Kidney (tissue), 14 donors: ENCODE data around the gene CABP7. TPM values are rescaled to one million over a fixed set of nuclear protein-coding genes. Genes with fewer than 3 reads are reported as not detected.

ENCODE experiments used
- DNase-seq, 5 donors: peaks; one replicate each; pipeline ENCODE4 v3.0.0-alpha.2; 2013 to 2020
- FAIRE-seq: peaks from 2 replicates; lab custom pipeline; 2012; peaks lifted over from hg19 to GRCh38; lab: Jason Lieb, UNC
- H3K27ac ChIP-seq, 2 donors: one replicate each; pipeline ENCODE4 v1.7.0; 2013; ENCODE audit warnings: low read depth in 2 of 2, low read length in 2 of 2, inconsistent platforms in 1 of 2
- H3K27me3 ChIP-seq: one replicate; pipeline ENCODE4 v1.7.1; 2013; ENCODE audit warnings: low read length, inconsistent platforms; ENCODE audit not compliant: control insufficient read depth, insufficient read depth
- H3K36me3 ChIP-seq, 3 donors: one replicate each; pipeline versions ENCODE4 v1.7.0 to v1.7.1; 2013; ENCODE audit warnings: low read length in 3 of 3, control low read depth in 1 of 3, inconsistent platforms in 1 of 3; ENCODE audit not compliant: insufficient read depth in 3 of 3, control insufficient read depth in 2 of 3
- H3K4me1 ChIP-seq, 3 donors: one replicate each; pipeline versions ENCODE4 v1.7.0 to v1.7.1; 2013; ENCODE audit warnings: low read length in 3 of 3, inconsistent platforms in 1 of 3, low read depth in 1 of 3; ENCODE audit not compliant: control insufficient read depth in 2 of 3, insufficient read depth in 2 of 3
- H3K4me3 ChIP-seq, 3 donors: one replicate each; pipeline versions ENCODE4 v1.7.0 to v1.8.1; 2013; ENCODE audit warnings: low read length in 3 of 3, control low read depth in 1 of 3, inconsistent platforms in 1 of 3
- H3K9ac ChIP-seq, 3 donors: one replicate each; pipeline versions ENCODE4 v1.7.0 to v1.7.1; 2013; ENCODE audit warnings: low read length in 3 of 3, control low read depth in 1 of 3, inconsistent platforms in 1 of 3
- H3K9me3 ChIP-seq, 3 donors: one replicate each; pipeline versions ENCODE4 v1.7.0 to v1.7.1; 2013; ENCODE audit warnings: low read length in 3 of 3, control low read depth in 1 of 3, inconsistent platforms in 1 of 3; ENCODE audit not compliant: control insufficient read depth in 2 of 3, insufficient read depth in 1 of 3
- CTCF ChIP-seq: IDR thresholded peaks from 3 replicates; pipeline ENCODE4 v1.5.1; 2012; ENCODE audit warnings: mild to moderate bottlenecking, moderate library complexity, borderline replicate concordance; ENCODE audit not compliant: insufficient read depth; ENCODE audit errors: extremely low read depth
- intact Hi-C: fragments of 100-400 bp; cut with DNase I; formaldehyde crosslinking; loops from one replicate; pipeline ENCODE4 v1.11.1; 2022
- polyA plus RNA-seq: library from polyadenylated mRNA; stranded (reverse); fragments of 350-450 nt; fragmentation: Illumina TruSeq; extraction: RNeasy Lipid Tissue Mini Kit (QIAGEN cat#74804); gene quantifications from one replicate; pipeline ENCODE4 v1.2.3, GENCODE V29; 2014; ENCODE audit warnings: low read depth, low replicate concordance; ENCODE audit not compliant: insufficient read depth
- total RNA-seq: library from RNA; stranded (reverse); fragmentation: NEBNext Ultra II Directional; extraction: Animal tissue kit (Norgen Biotek cat#: 25700); gene quantifications from one replicate; pipeline ENCODE4 v1.2.1, GENCODE V29; 2021
- donor health status: control.
- donor health status: control.
- donor health status: control.
- donor health status: control.
- donor health status: control.
- donor health status: DM: yes; HTN: yes; CAD: no.
- donor health status: Normal renal cell carcinoma (clear cell type).

CABP7 gene
- total and polyA plus RNA-seq, 2 donors from 2014 or later, result 0.06 TPM; not detected in 1

GRCh38 chr22:29729161-29729560, 9.4 kb downstream of the CABP7 start:
- no peak for TF ChIP-seq CTCF
- no peaks in the 10 kb centered on the region for H3K9me3 ChIP-seq
- H3K4me3 ChIP-seq, result no peak overlapping the region
- H3K36me3 ChIP-seq, result no peaks in the 10 kb centered on the region
- no peaks in the 10 kb centered on the region for H3K27me3 ChIP-seq
- H3K27ac ChIP-seq, result no peak overlapping the region
- no peaks in the 10 kb centered on the region for H3K4me1 ChIP-seq
- FAIRE-seq, result no peak
- intact Hi-C loops, result no loop called here
- DNase-seq, result no peak
- H3K9ac ChIP-seq, result no peak overlapping the region

- Histone ChIP-seq H3K9ac (no peak overlapping the region), H3K4me1 (no peaks in the 10 kb centered on the region), H3K27me3 (no peaks in the 10 kb centered on the region), H3K4me3 (no peak overlapping the region), H3K27ac (no peak overlapping the region), H3K36me3 (no peaks in the 10 kb centered on the region), H3K9me3 (no peaks in the 10 kb centered on the region)
- TF ChIP-seq CTCF, result no peak
- no peak for FAIRE-seq
- intact Hi-C loops, result no loop called here
- no peak for DNase-seq
These were observed 11.5 kb downstream of the CABP7 start for GRCh38 chr22:29731058-29731850.

GRCh38 chr22:29732883-29733282, 13.1 kb downstream of the CABP7 start:
- TF ChIP-seq CTCF, result no peak
- no peaks in the 10 kb centered on the region for H3K27me3 ChIP-seq
- H3K4me1 ChIP-seq, result no peaks in the 10 kb centered on the region
- H3K36me3 ChIP-seq, result no peaks in the 10 kb centered on the region
- H3K9me3 ChIP-seq, result no peaks in the 10 kb centered on the region
- no peak overlapping the region for H3K9ac ChIP-seq
- H3K4me3 ChIP-seq, result no peak overlapping the region
- no peak overlapping the region for H3K27ac ChIP-seq
- intact Hi-C loops, result no loop called here
- no peak for FAIRE-seq
- DNase-seq, result no peak
